Stomach (tissue), 9 donors: Measurements from ENCODE around the gene YPEL2. TPM values are rescaled to one million over a fixed set of nuclear protein-coding genes. Genes with fewer than 3 reads are reported as not detected.

Source experiments
- DNase-seq, 2 donors: peaks; one replicate each; pipeline versions ENCODE4 v3.0.0 to v3.0.0-alpha.2; 2013 to 2019
- H3K27ac ChIP-seq, 5 donors: fragments of 200-600 bp in 4 of 5; sonication (generic) in 4 of 5; one replicate each; pipeline ENCODE4 v1.5.1; 2013 to 2019; ENCODE audit warnings: mild to moderate bottlenecking in 1 of 5, moderate library complexity in 1 of 5
- H3K27me3 ChIP-seq, 3 donors: fragments of 200-600 bp; sonication (generic); one replicate each; pipeline ENCODE4 v1.5.1; 2017 to 2019; ENCODE audit warnings: mixed run types in 1 of 3
- H3K36me3 ChIP-seq, 4 donors: fragments of 200-600 bp; sonication (generic); 1 replicate in 3 of 4; 2 replicates in 1 of 4; pipeline ENCODE4 v1.5.1; 2016 to 2019
- H3K4me1 ChIP-seq, 4 donors: fragments of 200-600 bp; sonication (generic); one replicate each; pipeline ENCODE4 v1.5.1; 2016 to 2019
- H3K4me3 ChIP-seq, 4 donors: fragments of 200-600 bp; sonication (generic) in 3 of 4; one replicate each; pipeline ENCODE4 v1.5.1; 2016 to 2019; ENCODE audit warnings: mild to moderate bottlenecking in 1 of 4
- H3K9me3 ChIP-seq, 4 donors: fragments of 200-600 bp; sonication (generic); one replicate each; pipeline ENCODE4 v1.5.1; 2016 to 2019
- EP300 ChIP-seq: sonication (generic); formaldehyde crosslinking; IDR thresholded peaks from one replicate; pipeline ENCODE4 v1.6.1; 2017; ENCODE audit warnings: antibody characterized with exemption
- POLR2A ChIP-seq, 4 donors: fragments of 450-650 bp; IDR thresholded peaks; one replicate each; pipeline ENCODE4 v1.6.1; 2016; ENCODE audit warnings: antibody characterized with exemption in 4 of 4, control low read depth in 2 of 4, mild to moderate bottlenecking in 1 of 4, moderate library complexity in 1 of 4
- POLR2AphosphoS5 ChIP-seq, 3 donors: sonication (generic); formaldehyde crosslinking; IDR thresholded peaks; one replicate each; pipeline ENCODE4 v1.6.1; 2016; ENCODE audit warnings: antibody characterized with exemption in 3 of 3
- WGBS, 5 donors: extraction: QIAGEN DNeasy Blood & Tissue Kit in 3 of 5; methylation state at CpG; one replicate each; pipeline versions ENCODE4 v1.1.5 to v1.1.7; 2013 to 2018; 5-methylcytosine and 5-hydroxymethylcytosine counted together
- intact Hi-C: fragments of 100-400 bp; cut with DNase I; formaldehyde crosslinking; loops from one replicate; pipeline ENCODE4 v1.15.1; 2023; ENCODE audit warnings: low total_unique reads
- polyA plus RNA-seq, 3 donors: library from polyadenylated mRNA; stranded (reverse); fragments of 200-250 nt; gene quantifications; one replicate each; pipeline ENCODE4 v1.2.3, GENCODE V29; 2013
- total RNA-seq, 5 donors: library from RNA; depleted of rRNA; stranded (reverse); fragments of >200 nt; gene quantifications; one replicate each; pipeline versions ENCODE4 v1.1.0 to v1.2.3, GENCODE V29; 2014 to 2016
- TF ChIP-seq, protein P1 (sequence below), 7 experiments: fragments of 450-650 bp in 4 of 7; fragments of 200-600 bp in 3 of 7; sonication (generic) in 3 of 7; IDR thresholded peaks; one replicate each; pipeline ENCODE4 v1.5.1; 2016 to 2019; ENCODE audit warnings: antibody characterized with exemption in 7 of 7, control low read depth in 2 of 7, mild to moderate bottlenecking in 1 of 7
- donor health status: healthy with polysubstance abuse.
- donor health status: Bipolar disorder and iron deficiency.
- donor health status: healthy.

Gene YPEL2
- total and polyA plus RNA-seq, 8 donors: 4.4 to 60.8 (median 24.7) TPM

DNA sequence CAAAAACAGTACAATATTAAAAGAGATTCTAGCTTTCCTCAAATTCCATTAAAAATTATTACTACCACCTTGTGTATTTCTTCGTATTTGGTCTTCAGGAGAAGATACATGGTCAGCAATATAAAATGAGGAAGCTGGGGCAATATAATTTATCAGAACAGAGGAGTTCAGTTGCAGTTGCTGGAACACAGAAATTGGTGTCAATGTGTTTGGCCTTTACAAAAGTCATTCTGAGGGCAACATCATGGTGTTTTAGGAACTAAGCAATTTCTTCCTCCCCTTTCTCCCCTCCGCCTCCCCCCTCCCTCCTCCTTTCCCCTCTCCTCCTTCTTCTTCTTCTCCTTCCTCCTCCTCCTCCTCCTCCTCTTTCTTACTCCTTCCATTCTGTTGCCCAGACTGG lies 102.1 kb downstream of the YPEL2 start:
- 69 to 93% (median 89%) methylated on average over 2 of the region's 2 CpGs for WGBS, 5 donors
- Histone ChIP-seq H3K27ac (no peak overlapping the region), H3K4me1 (peaks cover 0 to 24% (median 15%) of the 10 kb centered on the region in 4 donors), H3K27me3 (no peaks in the 10 kb centered on the region), H3K9me3 (no peaks in the 10 kb centered on the region), H3K4me3 (no peak overlapping the region), H3K36me3 (no peaks in the 10 kb centered on the region)
- DNase-seq: no peak
- TF ChIP-seq, protein P1, sequence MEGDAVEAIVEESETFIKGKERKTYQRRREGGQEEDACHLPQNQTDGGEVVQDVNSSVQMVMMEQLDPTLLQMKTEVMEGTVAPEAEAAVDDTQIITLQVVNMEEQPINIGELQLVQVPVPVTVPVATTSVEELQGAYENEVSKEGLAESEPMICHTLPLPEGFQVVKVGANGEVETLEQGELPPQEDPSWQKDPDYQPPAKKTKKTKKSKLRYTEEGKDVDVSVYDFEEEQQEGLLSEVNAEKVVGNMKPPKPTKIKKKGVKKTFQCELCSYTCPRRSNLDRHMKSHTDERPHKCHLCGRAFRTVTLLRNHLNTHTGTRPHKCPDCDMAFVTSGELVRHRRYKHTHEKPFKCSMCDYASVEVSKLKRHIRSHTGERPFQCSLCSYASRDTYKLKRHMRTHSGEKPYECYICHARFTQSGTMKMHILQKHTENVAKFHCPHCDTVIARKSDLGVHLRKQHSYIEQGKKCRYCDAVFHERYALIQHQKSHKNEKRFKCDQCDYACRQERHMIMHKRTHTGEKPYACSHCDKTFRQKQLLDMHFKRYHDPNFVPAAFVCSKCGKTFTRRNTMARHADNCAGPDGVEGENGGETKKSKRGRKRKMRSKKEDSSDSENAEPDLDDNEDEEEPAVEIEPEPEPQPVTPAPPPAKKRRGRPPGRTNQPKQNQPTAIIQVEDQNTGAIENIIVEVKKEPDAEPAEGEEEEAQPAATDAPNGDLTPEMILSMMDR (IDR thresholded peaks at IDR 0.05): no peak
- no peak for TF ChIP-seq EP300
- no peak for TF ChIP-seq POLR2AphosphoS5 (IDR thresholded peaks at IDR 0.05)
- TF ChIP-seq POLR2A (IDR thresholded peaks at IDR 0.05): no peak
- intact Hi-C loops: no loop called here

DNA sequence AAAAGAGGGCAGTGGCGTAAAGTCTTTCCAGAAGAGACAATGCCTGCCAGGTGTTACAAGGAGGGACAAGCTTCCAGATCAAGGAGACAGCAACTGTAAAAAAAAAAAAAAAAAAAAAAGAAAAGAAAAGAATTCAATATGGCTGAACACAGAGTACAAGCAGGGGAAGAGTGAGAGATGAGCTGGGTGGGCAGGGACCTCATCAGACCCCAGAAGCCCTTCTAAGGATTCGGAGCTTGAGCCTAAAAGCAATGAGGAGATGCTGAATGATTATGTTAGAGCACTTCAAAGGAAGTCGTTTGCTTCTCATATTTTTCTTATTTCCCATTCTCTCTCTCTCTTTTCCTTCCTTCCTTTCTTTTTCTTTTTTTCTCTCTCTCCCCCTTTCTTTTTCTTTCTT lies 103.0 kb downstream of the YPEL2 start:
- peaks cover 0 to 22% (median 15%) of the 10 kb centered on the region in 4 donors for H3K4me1 ChIP-seq
- TF ChIP-seq EP300 (no peak), POLR2A (IDR thresholded peaks at IDR 0.05) (no peak), POLR2AphosphoS5 (IDR thresholded peaks at IDR 0.05) (no peak)
- TF ChIP-seq, protein P1 (IDR thresholded peaks at IDR 0.05): no peak
- H3K27ac ChIP-seq: no peak overlapping the region
- WGBS, 5 donors: 81 to 92% (median 89%) methylated on average over 3 of the region's 3 CpGs
- H3K27me3 ChIP-seq: no peaks in the 10 kb centered on the region
- H3K36me3 ChIP-seq: no peaks in the 10 kb centered on the region
- intact Hi-C loops: no loop called here
- no peaks in the 10 kb centered on the region for H3K9me3 ChIP-seq
- DNase-seq: no peak
- H3K4me3 ChIP-seq: no peak overlapping the region

DNA sequence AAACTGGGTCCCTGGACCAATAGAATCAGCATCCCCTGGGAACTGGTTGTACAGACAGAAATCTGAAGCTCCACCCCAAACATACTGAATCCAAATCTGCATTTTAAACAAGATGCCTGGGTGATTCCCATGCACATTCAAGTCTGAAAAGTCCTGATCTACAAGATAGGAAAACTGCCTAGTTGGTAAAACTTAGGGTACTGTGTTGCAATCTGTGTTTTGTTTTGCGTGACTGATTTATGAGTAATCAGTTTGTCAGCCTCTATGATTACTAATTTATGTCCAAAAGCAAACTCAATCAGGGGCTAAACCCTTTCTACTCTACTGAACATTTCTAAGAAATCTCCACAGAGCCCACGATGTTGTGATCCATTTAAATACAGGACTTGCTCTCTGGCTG lies 103.8 kb downstream of the YPEL2 start:
- Histone ChIP-seq H3K4me1 (peaks cover 3 to 30% (median 13%) of the 10 kb centered on the region in 4 donors), H3K27ac (peak overlapping the region in 1 of 5 donors; percentile 1), H3K9me3 (no peaks in the 10 kb centered on the region), H3K36me3 (no peaks in the 10 kb centered on the region), H3K27me3 (no peaks in the 10 kb centered on the region), H3K4me3 (no peak overlapping the region)
- TF ChIP-seq POLR2AphosphoS5 (IDR thresholded peaks at IDR 0.05): peak in 1 of 3 donors; percentile 15
- TF ChIP-seq EP300: no peak
- intact Hi-C loops: loop anchor here (5.0 kb wide), 1 partner anchor 118 kb away; no protein-coding TSS in a partner anchor
- 11 to 51% (median 27%) methylated on average over 2 of the region's 2 CpGs for WGBS, 5 donors
- no peak for DNase-seq

DNA sequence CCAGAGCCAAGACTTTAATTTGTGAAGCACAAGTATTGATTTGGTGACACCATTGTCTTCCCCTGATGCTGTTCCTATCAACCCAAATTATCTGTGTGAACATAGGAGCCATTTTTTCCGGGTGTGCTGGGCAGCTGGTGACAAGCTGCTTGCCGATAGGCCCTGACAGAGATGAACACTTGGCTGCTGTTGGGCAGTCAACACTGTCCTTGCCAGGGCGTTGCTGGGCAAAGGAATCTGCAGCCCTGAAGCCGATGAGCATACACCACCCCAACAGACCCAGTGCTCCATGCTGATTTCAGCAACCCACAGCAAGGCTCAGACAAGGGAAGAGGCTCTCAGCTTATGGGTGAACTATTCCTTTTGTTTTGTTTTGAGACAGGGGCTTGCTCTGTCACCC lies 105.4 kb downstream of the YPEL2 start:
- Histone ChIP-seq H3K4me3 (no peak overlapping the region), H3K27me3 (no peaks in the 10 kb centered on the region), H3K9me3 (no peaks in the 10 kb centered on the region), H3K27ac (no peak overlapping the region), H3K36me3 (no peaks in the 10 kb centered on the region), H3K4me1 (peaks cover 7 to 42% (median 21%) of the 10 kb centered on the region in 4 donors)
- no peak for TF ChIP-seq POLR2AphosphoS5 (IDR thresholded peaks at IDR 0.05)
- no peak for TF ChIP-seq POLR2A (IDR thresholded peaks at IDR 0.05)
- TF ChIP-seq, protein P1 (IDR thresholded peaks at IDR 0.05): no peak
- 83 to 92% (median 88%) methylated on average over 4 of the region's 4 CpGs for WGBS, 5 donors
- no peak for DNase-seq
- intact Hi-C loops: loop anchor here (5.0 kb wide), 1 partner anchor 120 kb away; no protein-coding TSS in a partner anchor

GRCh38 chr17:59437791-59438281 lies 106.4 kb downstream of the YPEL2 start:
- Histone ChIP-seq H3K27ac (no peak overlapping the region), H3K36me3 (no peaks in the 10 kb centered on the region), H3K4me1 (peaks cover 7 to 42% (median 21%) of the 10 kb centered on the region in 4 donors), H3K4me3 (no peak overlapping the region), H3K9me3 (no peaks in the 10 kb centered on the region), H3K27me3 (no peaks in the 10 kb centered on the region)
- TF ChIP-seq EP300 (no peak), POLR2A (IDR thresholded peaks at IDR 0.05) (no peak), POLR2AphosphoS5 (IDR thresholded peaks at IDR 0.05) (no peak)
- DNase-seq: no peak
- WGBS, 5 donors: 62 to 79% (median 65%) methylated on average over 12 of the region's 12 CpGs
- intact Hi-C loops: loop anchor here (5.0 kb wide), 1 partner anchor 121 kb away; no protein-coding TSS in a partner anchor
